ENCODE measurements around the gene STX1B.

DNA sequence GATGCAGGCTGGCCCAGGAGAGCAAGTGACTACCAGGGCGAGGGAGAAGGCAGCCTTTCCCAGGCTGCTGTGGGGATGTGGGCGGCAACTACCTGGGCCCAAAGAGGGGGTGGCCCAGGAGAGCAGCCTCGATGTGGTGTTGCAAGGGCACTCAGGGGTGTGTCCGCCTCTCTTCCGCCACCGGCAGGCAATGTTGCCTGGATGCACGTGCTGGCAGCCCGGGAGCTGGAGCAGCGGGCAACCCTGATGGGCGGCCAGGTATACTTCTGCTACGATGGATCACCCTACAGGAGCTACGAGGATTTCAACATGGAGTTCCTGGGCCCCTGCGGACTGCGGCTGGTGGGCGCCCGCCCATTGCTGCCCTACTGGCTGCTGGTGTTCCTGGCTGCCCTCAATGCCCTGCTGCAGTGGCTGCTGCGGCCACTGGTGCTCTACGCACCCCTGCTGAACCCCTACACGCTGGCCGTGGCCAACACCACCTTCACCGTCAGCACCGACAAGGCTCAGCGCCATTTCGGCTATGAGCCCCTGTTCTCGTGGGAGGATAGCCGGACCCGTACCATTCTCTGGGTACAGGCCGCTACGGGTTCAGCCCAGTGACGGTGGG is 22.8 kb downstream of the STX1B start:
- no peak for TF ChIP-seq EZH2 (IDR thresholded peaks at IDR 0.05)
- no peak for TF ChIP-seq POLR2AphosphoS5 (IDR thresholded peaks at IDR 0.05; ENCODE audit: borderline replicate concordance, low read depth, low read length)
